ENCODE measurements around the gene ECI1. TPM values are rescaled to one million over a fixed set of nuclear protein-coding genes. Genes with fewer than 3 reads are reported as not detected.
"Not testable (repeated sequence)": the region's sequence is repeated elsewhere in the genome, so short reads cannot be mapped to it uniquely, and the experiment has no call there.

The ECI1 gene
- total RNA-seq, 4 donors from 2014 or later, result 60.2 to 114 (median 95.6) TPM

- peaks cover 0 to 18% (median 6%) of the 10 kb centered on the region in 4 donors for H3K4me1 ChIP-seq
- no peaks in the 10 kb centered on the region for H3K27me3 ChIP-seq
- H3K36me3 ChIP-seq, result peaks cover 0 to 32% (median 0%) of the 10 kb centered on the region in 3 donors
- DNase-seq, result no peak
- peak overlapping the region; percentile 59 to 98 (median 82) for H3K4me3 ChIP-seq
- TF ChIP-seq CTCF (IDR thresholded peaks at IDR 0.05), result no peak
- no peak for TF ChIP-seq POLR2A (IDR thresholded peaks at IDR 0.05)
- H3K27ac ChIP-seq, result peak overlapping the region; percentile 84 to 99 (median 96)
- no peaks in the 10 kb centered on the region for H3K9me3 ChIP-seq
Observed at GRCh38 chr16:2204416-2205103, 46.8 kb downstream of the ECI1 start.

- not testable (repeated sequence) for H3K27me3 ChIP-seq, H3K9me3 ChIP-seq, H3K4me3 ChIP-seq, H3K27ac ChIP-seq, DNase-seq
- peaks cover 0 to 18% (median 6%) of the 10 kb centered on the region in 4 donors for H3K4me1 ChIP-seq
- H3K36me3 ChIP-seq, result peaks cover 0 to 18% (median 0%) of the 10 kb centered on the region in 3 donors
Observed at GRCh38 chr16:2203119-2203688, 48.2 kb downstream of the ECI1 start.

GRCh38 chr16:2200313-2200712, 51.1 kb downstream of the ECI1 start:
- H3K4me3 ChIP-seq, result no peak overlapping the region
- H3K4me1 ChIP-seq, result peaks cover 0 to 18% (median 9%) of the 10 kb centered on the region in 4 donors
- no peaks in the 10 kb centered on the region for H3K36me3 ChIP-seq
- no peak for DNase-seq
- H3K9me3 ChIP-seq, result no peaks in the 10 kb centered on the region
- TF ChIP-seq CTCF (IDR thresholded peaks at IDR 0.05), result no peak
- no peak for TF ChIP-seq POLR2A (IDR thresholded peaks at IDR 0.05)
- peaks cover 0 to 20% of the 10 kb centered on the region in 2 donors for H3K27me3 ChIP-seq
- no peak overlapping the region for H3K27ac ChIP-seq

- Histone ChIP-seq H3K27me3 (peaks cover 0 to 26% of the 10 kb centered on the region in 2 donors), H3K4me1 (peaks cover 0 to 23% (median 13%) of the 10 kb centered on the region in 4 donors), H3K9me3 (no peaks in the 10 kb centered on the region), H3K27ac (no peak overlapping the region), H3K4me3 (no peak overlapping the region), H3K36me3 (no peaks in the 10 kb centered on the region)
- DNase-seq, result no peak
- TF ChIP-seq POLR2A (IDR thresholded peaks at IDR 0.05), result no peak
- TF ChIP-seq CTCF (IDR thresholded peaks at IDR 0.05), result no peak
Observed at GRCh38 chr16:2199621-2200139, 51.7 kb downstream of the ECI1 start.

GRCh38 chr16:2199095-2199494, 52.3 kb downstream of the ECI1 start:
- no peak for TF ChIP-seq CTCF (IDR thresholded peaks at IDR 0.05)

GRCh38 chr16:2198283-2198682, 53.1 kb downstream of the ECI1 start:
- Histone ChIP-seq H3K4me1 (peaks cover 0 to 19% (median 13%) of the 10 kb centered on the region in 4 donors), H3K4me3 (no peak overlapping the region), H3K27ac (no peak overlapping the region), H3K9me3 (no peaks in the 10 kb centered on the region), H3K27me3 (peaks cover 0 to 27% of the 10 kb centered on the region in 2 donors), H3K36me3 (no peaks in the 10 kb centered on the region)
- TF ChIP-seq POLR2A (IDR thresholded peaks at IDR 0.05), result no peak
- TF ChIP-seq CTCF (IDR thresholded peaks at IDR 0.05), result no peak
- DNase-seq, result no peak

More at GRCh38 chr16:2199095-2199494, 52.3 kb downstream of the ECI1 start:
- Histone ChIP-seq H3K36me3 (no peaks in the 10 kb centered on the region), H3K27ac (no peak overlapping the region), H3K9me3 (no peaks in the 10 kb centered on the region), H3K4me1 (peaks cover 0 to 19% (median 13%) of the 10 kb centered on the region in 4 donors), H3K4me3 (no peak overlapping the region), H3K27me3 (peaks cover 0 to 27% of the 10 kb centered on the region in 2 donors)
- no peak for DNase-seq
